GM12801 (cell line): Measurements from ENCODE around the gene TDRD3.

Experiments
- CTCF ChIP-seq: IDR thresholded peaks from one replicate; pipeline ENCODE4 v1.5.1; 2011; ENCODE audit warnings: control low read depth; ENCODE audit not compliant: insufficient read length; ENCODE audit errors: extremely low read depth

TDRD3 gene

DNA sequence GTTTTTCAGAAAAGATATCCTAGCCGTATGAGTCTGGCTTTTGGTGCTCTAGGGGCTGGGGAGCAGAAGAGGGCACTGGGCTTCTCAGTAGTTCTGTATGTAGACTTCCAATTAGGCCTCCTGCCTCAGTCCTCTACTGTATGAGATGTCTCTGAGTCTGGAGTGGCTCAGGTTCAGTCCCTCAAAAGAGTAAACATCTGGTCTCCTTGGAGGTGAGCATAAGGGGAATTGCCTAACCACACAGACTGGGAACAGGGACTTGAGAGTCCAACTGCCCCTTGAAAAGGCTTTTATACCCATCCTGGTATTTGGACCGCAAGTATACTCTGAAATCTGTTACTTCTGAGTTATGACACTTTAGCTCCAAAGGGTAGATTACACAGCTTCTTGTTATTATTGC is 214.5 kb downstream of the TDRD3 start:
- no peak for TF ChIP-seq CTCF

- TF ChIP-seq CTCF, result no peak
Measured at GRCh38 chr13:60612593-60612992, 215.6 kb downstream of the TDRD3 start.

GRCh38 chr13:60613080-60613479 is 216.1 kb downstream of the TDRD3 start:
- TF ChIP-seq CTCF, result no peak

DNA sequence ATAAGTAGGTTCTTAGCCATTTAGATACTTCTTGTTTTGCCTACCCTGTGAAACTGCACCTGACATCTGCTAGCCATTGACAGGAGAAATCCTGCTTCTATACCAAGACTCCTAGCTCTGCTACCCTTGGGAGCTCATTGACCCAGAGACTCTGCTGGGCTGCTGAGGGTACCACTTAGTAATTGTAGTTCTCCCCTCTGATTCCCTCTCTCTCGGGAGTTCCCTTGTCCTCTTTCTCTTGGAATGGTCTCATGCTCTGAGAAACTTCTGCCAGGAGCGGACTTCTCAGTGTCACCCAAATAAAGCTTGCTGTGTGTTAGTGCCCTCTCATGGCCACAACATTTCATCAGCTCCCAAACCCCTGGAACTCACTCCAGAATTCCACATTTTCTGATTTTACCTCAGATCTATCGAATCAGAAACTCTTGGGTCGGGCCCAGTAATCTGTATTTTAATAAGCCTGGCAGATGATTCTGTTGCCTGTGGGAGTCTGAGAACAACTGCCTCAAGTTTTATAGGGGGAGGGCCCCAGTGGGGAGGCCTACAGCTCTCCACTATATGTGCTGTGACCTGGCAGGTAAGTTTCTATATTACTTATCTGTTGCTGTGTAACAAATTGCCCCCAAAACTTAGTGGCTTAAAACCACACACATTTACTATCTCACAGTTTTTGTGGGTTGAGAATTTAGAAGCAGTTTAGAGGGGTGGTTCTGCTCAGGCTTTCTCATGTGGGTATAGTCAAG is 221.1 kb downstream of the TDRD3 start:
- TF ChIP-seq CTCF, result no peak

- no peak for TF ChIP-seq CTCF
Measured at GRCh38 chr13:60619461-60619860, 222.4 kb downstream of the TDRD3 start.

- no peak for TF ChIP-seq CTCF
Measured at GRCh38 chr13:60620611-60621395, 223.8 kb downstream of the TDRD3 start.

DNA sequence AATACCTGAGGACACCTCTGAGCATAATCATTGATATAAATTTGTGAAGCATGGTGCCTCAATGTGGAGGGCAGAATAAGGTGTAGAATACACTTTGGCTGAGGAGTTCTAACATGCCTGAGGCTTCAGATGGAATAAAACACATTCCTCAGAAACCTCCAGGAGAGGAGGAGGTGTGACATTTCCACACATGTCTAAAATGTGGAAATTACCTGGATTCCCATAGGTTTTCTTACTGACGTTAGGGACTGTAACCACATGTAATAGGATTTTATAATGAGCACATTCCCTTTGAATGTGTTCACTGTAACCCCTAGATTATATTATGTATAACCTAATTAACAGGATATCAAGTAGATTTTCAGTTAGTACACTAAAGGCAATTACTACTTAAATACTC is 226.1 kb downstream of the TDRD3 start:
- no peak for TF ChIP-seq CTCF
